GM12801 (cell line): ENCODE results near the gene DHX32.

Source experiments
- CTCF ChIP-seq: IDR thresholded peaks from one replicate; pipeline ENCODE4 v1.5.1; 2011; ENCODE audit warnings: control low read depth; ENCODE audit not compliant: insufficient read length; ENCODE audit errors: extremely low read depth

Gene DHX32

GRCh38 chr10:125812128-125812750 is 68.9 kb downstream of the DHX32 start:
- TF ChIP-seq CTCF: no peak

DNA sequence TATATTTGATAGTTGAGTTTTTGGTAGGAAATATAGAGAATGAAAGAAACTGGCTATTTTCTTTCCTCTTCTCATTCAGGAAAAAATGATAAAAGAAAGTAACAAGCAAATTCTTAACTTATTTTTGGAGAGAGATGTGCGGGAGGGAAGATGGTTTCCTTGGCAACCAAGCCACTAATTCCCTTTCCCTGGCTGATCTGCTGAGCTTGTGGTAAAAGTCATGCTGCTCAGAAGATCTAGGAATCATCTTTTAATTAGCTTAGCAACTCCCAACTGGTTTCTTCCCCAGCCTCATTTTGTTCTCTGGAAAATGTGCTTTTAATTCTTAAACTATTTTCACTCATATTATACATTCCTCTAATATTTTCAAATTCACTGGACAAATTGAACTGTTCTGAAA is 69.8 kb downstream of the DHX32 start:
- no peak for TF ChIP-seq CTCF

GRCh38 chr10:125808047-125808446 is 73.0 kb downstream of the DHX32 start:
- TF ChIP-seq CTCF: no peak

DNA sequence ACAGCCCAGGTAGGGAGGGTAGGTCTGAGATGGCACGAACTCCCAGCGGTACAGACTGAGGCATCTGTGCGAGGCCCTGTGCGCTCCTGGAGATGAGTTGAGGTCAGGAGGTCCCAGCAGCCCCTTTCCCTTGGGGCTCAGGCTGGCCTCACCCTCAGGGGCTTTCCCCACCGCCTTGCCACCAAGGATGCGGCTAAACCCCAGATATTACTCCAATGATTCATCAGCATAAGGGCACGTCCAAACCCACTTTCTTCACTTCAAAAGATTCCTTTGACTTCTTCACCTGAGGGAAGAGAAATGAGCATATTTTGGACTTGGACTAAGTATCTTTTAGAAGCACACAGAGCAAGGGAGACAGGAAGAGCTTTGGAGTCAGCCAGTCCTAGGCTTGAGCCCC is 78.4 kb downstream of the DHX32 start:
- TF ChIP-seq CTCF: no peak

DNA sequence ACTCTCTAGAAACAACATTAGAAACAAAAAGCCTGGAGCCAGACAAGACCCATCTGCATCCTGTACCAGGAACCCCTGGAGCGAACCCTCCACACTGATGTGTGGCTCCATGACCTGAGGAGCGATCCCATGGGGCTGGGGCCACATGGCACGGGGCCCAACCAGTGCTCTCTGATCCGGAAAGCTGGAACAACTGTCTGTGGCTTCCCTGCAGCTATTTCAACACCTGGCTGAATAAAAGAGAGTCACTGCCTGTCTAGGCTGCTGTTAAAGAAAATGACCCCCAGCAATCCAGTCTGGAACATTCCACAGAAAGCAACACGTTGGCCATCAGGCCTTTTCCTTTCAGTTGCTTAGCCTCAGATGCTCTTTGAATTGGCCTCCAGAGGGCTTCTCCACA is 79.0 kb downstream of the DHX32 start:
- TF ChIP-seq CTCF: no peak

- TF ChIP-seq CTCF: no peak
These were observed 79.5 kb downstream of the DHX32 start for GRCh38 chr10:125801574-125801973.

DNA sequence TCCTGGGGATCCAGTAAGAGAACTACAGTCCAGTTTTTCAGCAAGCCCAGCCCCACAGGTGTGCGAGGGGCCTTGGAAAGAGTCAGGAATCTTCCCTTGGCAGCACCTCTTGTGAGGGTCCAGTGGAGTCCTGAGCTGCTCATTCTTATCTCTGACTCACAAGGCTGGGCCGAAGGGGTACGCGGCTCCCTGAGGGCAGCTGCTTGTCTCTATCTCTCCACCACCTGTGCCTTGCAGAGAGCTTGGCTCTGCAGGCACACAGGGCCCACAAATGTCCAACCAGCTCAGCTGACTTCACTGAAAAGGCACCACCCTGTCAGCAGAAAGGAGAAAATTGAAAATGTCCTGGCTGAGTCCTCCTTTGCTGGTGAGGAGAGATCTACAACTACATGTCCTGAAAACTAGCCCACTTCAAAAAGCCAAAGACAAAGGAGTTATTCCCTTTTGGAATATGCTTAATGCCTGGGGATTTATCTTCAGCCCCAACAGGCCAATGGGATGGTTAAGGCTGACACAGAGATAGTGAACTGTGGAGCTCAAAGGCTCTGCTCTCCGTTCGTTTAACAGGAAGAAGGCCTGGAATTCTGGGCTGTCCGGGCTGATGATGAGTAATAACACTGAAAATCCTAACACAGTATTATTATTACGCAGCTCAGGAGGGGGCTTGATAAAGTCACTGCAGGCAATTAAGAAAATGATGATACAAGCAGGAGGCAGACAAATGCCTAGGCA is 81.5 kb downstream of the DHX32 start:
- no peak for TF ChIP-seq CTCF
